GM18861 (cell line): ENCODE measurements around the gene MBTD1.

Experiments used
- ATAC-seq: cut with Tn5 transposase; IDR thresholded peaks from one replicate; pipeline ENCODE4 v1.9.1; 2021; ENCODE audit not compliant: unreplicated experiment

Gene MBTD1

DNA sequence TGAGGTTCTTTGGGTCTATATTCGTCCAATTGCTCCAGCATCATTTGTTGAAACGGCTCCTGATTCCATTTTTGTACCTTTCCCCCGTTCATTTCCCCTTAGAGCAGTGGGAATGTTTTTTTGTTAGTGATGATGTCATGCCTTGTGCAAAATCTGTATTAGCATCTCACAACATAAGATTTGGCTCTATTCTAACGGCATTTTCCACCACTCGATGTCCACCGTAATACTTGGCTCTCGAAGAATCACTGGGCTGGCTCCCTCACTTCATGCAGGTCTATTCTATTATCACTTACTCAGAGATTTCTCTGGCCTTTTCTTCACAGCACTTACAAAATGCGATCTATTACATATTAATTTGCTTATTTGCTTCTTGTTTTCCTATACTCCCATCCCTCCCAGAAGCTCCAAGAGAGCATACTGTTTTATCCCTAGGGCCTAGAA is 107.1 kb downstream of the MBTD1 start:
- ATAC-seq: no peak

DNA sequence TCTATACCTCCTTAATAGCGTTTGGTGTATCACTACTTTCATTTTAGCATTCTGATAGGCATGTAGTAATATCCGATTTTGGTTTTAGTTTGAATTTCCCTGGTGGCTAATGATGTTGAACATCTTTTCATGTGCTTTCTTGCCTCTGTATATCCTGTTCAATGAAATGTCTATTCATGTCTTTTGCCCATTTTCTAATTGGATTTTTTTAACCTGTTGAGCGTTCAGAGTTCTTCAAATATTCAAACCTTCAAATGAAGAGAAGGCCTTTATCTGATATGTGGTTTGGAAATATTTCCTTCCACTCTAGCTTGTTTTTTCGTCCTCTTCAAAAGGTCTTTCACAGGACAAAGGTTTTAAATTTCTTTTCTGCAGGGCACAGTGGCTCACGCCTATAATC is 108.9 kb downstream of the MBTD1 start:
- no peak for ATAC-seq

DNA sequence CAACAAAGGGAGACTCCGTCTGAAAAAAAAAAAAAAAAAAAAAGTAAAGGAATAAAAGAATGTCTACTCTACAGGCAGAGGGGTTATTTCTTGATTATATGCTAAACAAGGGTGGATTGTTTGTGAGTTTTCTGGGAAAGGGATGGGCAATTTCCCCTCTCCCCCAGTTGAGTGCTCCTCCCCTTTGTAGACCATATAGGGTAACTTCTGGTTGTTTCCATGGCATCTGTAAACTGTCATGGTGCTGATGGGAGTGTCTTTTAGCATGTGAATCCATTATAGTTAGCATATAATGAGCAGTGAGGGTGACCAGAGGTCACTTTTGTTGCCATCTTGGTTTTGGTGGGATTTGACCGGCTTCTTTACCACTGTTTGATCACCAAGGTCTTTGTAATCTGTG is 110.7 kb downstream of the MBTD1 start:
- ATAC-seq: no peak

DNA sequence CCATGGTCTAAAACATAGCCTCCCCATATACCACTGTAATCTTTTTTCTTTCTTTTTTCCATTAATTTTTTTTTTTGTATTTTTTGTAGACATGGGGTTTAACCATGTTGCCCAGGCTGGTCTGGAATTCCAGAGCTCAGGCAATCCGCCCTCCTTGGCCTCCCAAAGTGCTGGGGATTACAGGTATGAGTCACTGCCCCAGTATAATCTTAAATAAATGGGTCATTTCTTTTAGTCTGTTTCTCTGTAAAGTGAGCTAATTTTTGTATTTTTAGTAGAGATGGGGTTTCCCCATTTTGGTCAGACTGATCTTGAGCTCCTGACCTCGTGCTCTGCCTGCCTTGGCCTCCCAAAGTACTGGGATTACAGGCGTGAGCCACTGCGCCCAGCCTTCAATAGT is 112.2 kb downstream of the MBTD1 start:
- ATAC-seq: no peak

DNA sequence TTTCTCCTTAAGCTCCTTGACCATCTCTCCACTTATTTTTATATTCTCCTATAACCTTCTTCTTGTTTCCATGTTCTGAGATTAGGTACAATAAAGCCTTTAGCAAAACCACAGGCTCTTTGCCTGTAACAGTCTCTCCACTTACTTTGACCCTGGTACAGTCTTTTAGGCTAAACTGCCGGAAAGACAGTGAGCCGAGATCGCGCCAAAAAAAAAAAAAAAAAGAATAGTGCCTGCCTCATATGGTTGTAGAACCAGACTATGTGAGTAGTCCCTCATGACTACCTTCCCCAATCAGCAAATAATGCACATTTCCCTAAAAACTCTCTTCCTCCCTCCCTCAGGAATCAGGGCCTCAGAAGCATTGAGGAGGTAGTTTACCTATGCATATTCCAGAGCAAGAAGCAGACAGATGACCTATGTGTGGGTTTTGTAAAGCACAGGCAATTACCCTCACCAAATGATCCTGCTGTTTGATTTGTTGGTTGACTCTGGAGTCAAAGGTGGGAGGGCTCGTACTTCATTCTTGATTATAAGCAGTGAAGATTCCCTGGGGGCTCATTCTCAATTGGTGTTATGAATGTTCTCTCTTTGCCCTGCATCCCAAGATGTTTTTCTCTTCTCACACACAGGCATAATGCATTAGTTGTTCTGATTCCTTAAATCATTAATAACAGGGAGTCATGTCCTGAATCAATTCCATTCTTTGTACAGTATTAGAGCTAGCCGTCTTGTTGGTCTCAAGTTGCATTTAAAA is 115.4 kb downstream of the MBTD1 start:
- no peak for ATAC-seq

DNA sequence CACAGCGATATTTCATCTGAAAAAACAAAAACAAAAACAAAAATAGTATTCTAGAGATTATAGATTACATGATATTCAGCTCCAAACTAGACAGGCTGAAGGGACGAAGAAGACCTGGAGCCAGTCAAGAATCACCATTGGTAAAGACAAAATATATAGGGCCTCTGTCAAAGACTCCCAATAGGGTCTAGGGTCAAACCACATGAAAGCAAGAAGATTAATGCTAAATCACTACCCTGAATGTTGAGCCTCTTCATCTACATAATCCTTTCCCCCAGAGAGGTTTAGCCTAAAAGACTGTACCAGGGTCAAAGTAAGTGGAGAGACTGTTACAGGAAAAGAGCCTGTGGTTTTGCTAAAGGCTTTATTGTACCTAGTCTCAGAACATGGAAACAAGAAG is 117.3 kb downstream of the MBTD1 start:
- no peak for ATAC-seq

DNA sequence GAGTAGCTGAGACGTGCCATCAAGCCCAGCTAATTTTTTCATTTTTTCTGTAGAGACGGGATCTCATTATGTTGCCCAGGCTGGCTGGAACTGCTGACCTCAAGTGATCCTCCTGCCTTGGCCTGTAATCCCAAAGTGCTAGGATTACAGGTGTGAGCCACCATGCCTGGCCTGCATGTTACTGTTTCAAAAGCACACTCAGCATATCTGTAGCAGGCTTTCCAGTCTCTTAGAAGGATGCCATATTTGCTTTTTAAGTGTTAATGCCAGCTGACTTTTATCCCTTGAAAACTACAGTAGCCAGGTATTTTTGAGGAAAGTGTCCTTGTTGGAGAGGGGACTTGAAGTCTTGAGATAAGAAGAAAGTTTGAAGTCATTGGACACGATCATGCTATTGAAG is 123.9 kb downstream of the MBTD1 start:
- no peak for ATAC-seq

DNA sequence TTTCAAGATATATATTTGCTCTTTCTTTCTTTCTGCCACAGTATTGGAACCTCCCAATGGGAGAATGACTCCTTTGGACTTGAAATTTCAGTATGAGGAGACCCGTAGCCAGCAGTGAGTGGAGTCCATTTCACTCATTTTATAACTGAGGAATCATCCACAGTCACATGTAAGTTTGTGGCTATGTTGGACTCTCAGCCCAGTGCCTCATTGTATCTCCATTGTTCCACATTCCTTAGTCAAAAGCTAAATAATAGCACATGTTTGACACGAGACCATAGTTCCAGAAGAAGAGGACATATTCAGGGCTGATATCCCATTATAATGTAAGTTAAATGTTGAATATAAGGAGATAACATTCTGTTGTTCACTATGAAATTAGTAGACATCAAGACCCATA is 126.5 kb downstream of the MBTD1 start:
- no peak for ATAC-seq

DNA sequence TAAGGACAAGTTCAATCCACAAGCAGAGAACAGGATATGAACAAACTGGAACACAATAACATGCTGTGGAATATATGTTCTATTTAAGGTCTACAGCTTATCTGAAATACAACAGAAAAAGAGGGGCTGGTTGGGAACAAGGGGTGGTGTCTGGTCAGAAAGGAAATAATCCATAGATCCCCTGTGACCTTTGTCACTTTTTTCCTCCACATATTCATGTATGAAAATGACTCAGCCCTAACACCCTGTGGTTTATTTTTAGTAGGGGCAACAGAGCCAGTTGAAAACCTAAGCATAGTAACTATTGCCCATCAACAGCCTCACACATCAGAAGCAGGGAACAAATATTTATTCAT is 126.9 kb downstream of the MBTD1 start:
- ATAC-seq: peak; percentile 56

DNA sequence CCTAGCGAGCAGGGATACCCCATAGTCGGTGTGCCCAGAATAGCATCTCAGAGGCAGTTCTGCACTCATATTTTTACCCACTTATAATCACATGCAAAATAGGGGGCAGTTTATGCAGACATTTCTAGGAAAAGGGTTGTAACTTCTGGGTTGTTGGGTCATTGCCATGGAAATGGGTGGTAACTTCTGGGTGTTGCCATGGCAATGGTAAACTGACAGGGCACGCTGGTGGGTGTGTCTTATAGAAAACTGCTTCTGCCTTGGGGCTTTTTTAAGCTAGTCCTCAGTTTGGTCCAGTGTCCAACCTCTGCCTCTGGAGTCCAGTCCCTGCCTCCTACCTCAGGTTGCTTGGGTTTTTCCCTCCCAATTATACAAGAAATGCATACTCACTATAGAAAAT is 131.8 kb downstream of the MBTD1 start:
- ATAC-seq: no peak
